HepG2 (cell line): ENCODE data around the gene TIMM9. TPM values are rescaled to one million over a fixed set of nuclear protein-coding genes. Genes with fewer than 3 reads are reported as not detected.
A peak's percentile ranks its signal among the peaks of the same experiment; 100 is the strongest.

Source experiments
- CSRNP1 ChIP-seq: sonication (generic); formaldehyde crosslinking; IDR thresholded peaks from 2 replicates; pipeline ENCODE4 v1.8.1; 2023; ENCODE audit warnings: mild to moderate bottlenecking, missing genetic modification reagents
- EEA1 ChIP-seq: sonication (generic); formaldehyde crosslinking; IDR thresholded peaks from 2 replicates; pipeline ENCODE4 v1.5.1; 2020; ENCODE audit warnings: mild to moderate bottlenecking, missing genetic modification reagents, borderline replicate concordance
- EZH2 ChIP-seq: conservative IDR thresholded peaks from 2 replicates; pipeline ENCODE4 v1.6.1; 2012; ENCODE audit warnings: mild to moderate bottlenecking, low read depth, low read length, moderate library complexity
- FOSL1 ChIP-seq: sonication (generic); formaldehyde crosslinking; IDR thresholded peaks from 2 replicates; pipeline ENCODE4 v1.9.0; 2021; ENCODE audit warnings: missing genetic modification reagents, borderline replicate concordance
- FOXA1 ChIP-seq, 2 experiments: fragments of 450-650 bp in 1 of 2; sonication (generic) in 1 of 2; formaldehyde crosslinking in 1 of 2; IDR thresholded peaks; 2 replicates each; pipeline versions ENCODE4 v1.4.0 to v1.6.1; 2016 to 2020; ENCODE audit warnings: missing genetic modification reagents in 1 of 2
- GMEB1 ChIP-seq: sonication (generic); formaldehyde crosslinking; IDR thresholded peaks from 2 replicates; pipeline ENCODE4 v1.5.1; 2020; ENCODE audit warnings: missing genetic modification reagents, mild to moderate bottlenecking, borderline replicate concordance
- MAFK ChIP-seq, 2 experiments: IDR thresholded peaks in 1 of 2; conservative IDR thresholded peaks in 1 of 2; 2 replicates each; pipeline ENCODE4 v1.6.1; 2011; ENCODE audit warnings: improper control_type of control experiment in 2 of 2, low read length in 2 of 2
- POLR2G ChIP-seq: fragments of 200-400 bp; formaldehyde crosslinking; IDR thresholded peaks from 2 replicates; pipeline ENCODE4 v1.6.1; 2018; ENCODE audit warnings: mild to moderate bottlenecking, low read depth, low read length, moderate library complexity
- STAT5B ChIP-seq: sonication (generic); formaldehyde crosslinking; IDR thresholded peaks from 2 replicates; pipeline ENCODE4 v1.4.0; 2020; ENCODE audit warnings: missing genetic modification reagents
- TFDP2 ChIP-seq: sonication (generic); formaldehyde crosslinking; IDR thresholded peaks from 2 replicates; pipeline ENCODE4 v1.4.0; 2020; ENCODE audit warnings: missing genetic modification reagents
- TIGD3 ChIP-seq: sonication (generic); formaldehyde crosslinking; IDR thresholded peaks from 2 replicates; pipeline ENCODE4 v1.5.1; 2020; ENCODE audit warnings: mild to moderate bottlenecking, missing genetic modification reagents, borderline replicate concordance
- TRAFD1 ChIP-seq: sonication (generic); formaldehyde crosslinking; IDR thresholded peaks from 2 replicates; pipeline ENCODE4 v1.5.1; 2020; ENCODE audit warnings: missing genetic modification reagents, mild to moderate bottlenecking, borderline replicate concordance
- UBTF ChIP-seq: sonication (generic); formaldehyde crosslinking; IDR thresholded peaks from 2 replicates; pipeline ENCODE4 v1.4.0; 2020; ENCODE audit warnings: mild to moderate bottlenecking, missing genetic modification reagents
- ZBTB3 ChIP-seq: sonication (generic); formaldehyde crosslinking; IDR thresholded peaks from 2 replicates; pipeline ENCODE4 v1.4.0; 2020; ENCODE audit warnings: low read depth, mild to moderate bottlenecking, moderate library complexity, missing genetic modification reagents, borderline replicate concordance
- ZFP41 ChIP-seq: sonication (generic); formaldehyde crosslinking; IDR thresholded peaks from 2 replicates; pipeline ENCODE4 v1.4.0; 2020; ENCODE audit warnings: mild to moderate bottlenecking, missing genetic modification reagents, borderline replicate concordance
- ZNF124 ChIP-seq: sonication (generic); formaldehyde crosslinking; IDR thresholded peaks from 2 replicates; pipeline ENCODE4 v1.4.0; 2020; ENCODE audit warnings: missing genetic modification reagents
- ZNF232 ChIP-seq: sonication (generic); formaldehyde crosslinking; IDR thresholded peaks from 2 replicates; pipeline ENCODE4 v1.4.0; 2020; ENCODE audit warnings: missing genetic modification reagents, borderline replicate concordance
- ZNF383 ChIP-seq: sonication (generic); formaldehyde crosslinking; IDR thresholded peaks from 2 replicates; pipeline ENCODE4 v1.4.0; 2020; ENCODE audit warnings: missing genetic modification reagents, mild to moderate bottlenecking, borderline replicate concordance
- polyA plus RNA-seq, 8 experiments: library from polyadenylated mRNA; depleted of rRNA in 3 of 8; stranded (reverse) in 7 of 8; unstranded in 1 of 8; fragments of >200 nt; fragmentation: Illumina TruSeq in 4 of 8; extraction: Trizol in 4 of 8; gene quantifications; 2 replicates each; pipeline versions ENCODE4 v1.2.1 to v1.2.3, GENCODE V29; 2011 to 2016; ENCODE audit warnings: low read depth in 4 of 8, missing spikeins in 1 of 8, mixed read lengths in 1 of 8; ENCODE audit not compliant: insufficient read depth in 1 of 8
- total RNA-seq, 5 experiments: library from RNA; depleted of rRNA; stranded (reverse); fragments of >200 nt; fragmentation: Illumina TruSeq; extraction: Trizol; gene quantifications; 2 replicates each; pipeline ENCODE4 v1.2.3, GENCODE V29; 2016; ENCODE audit warnings: low read depth in 1 of 5

TIMM9 gene
- total and polyA plus RNA-seq, 2 of the 13 experiments (the other 11 are each of a cell fraction or from before 2014, with no cell fraction given) = 30.5 to 42.5 TPM

GRCh38 chr14:58426670-58427280, 556 bp downstream of the TIMM9 start (continued):
- TF ChIP-seq UBTF (CRISPR knock-in tag) (peak; percentile 64), ZBTB3 (CRISPR knock-in tag) (no peak), ZNF124 (CRISPR knock-in tag) (no peak), ZNF232 (CRISPR knock-in tag) (peak; percentile 26; the same call in 1 of the 2 replicates), POLR2G (no peak; the same call in 1 of the 2 replicates), MAFK (conservative IDR thresholded peaks at IDR 0.05 in 1 of 2, IDR thresholded peaks at IDR 0.05 in 1 of 2; ENCODE audit: low read length in 2 of 2) (no peak), EZH2 (no peak), FOSL1 (CRISPR knock-in tag) (no peak), GMEB1 (CRISPR knock-in tag) (peak; percentile 29; the same call in 1 of the 2 replicates), EEA1 (CRISPR knock-in tag) (no peak), FOXA1 (IDR thresholded peaks at IDR 0.05) (no peak), FOXA1 (CRISPR knock-in tag; IDR thresholded peaks at IDR 0.05) (no peak), ZNF383 (CRISPR knock-in tag) (no peak), CSRNP1 (CRISPR knock-in tag) (no peak), TIGD3 (CRISPR knock-in tag) (no peak), ZFP41 (no peak), TRAFD1 (CRISPR knock-in tag) (no peak), STAT5B (CRISPR knock-in tag) (no peak), TFDP2 (CRISPR knock-in tag) (no peak; the same call in 1 of the 2 replicates)
